ENCODE data around the gene TNK2. TPM values are rescaled to one million over a fixed set of nuclear protein-coding genes. Genes with fewer than 3 reads are reported as not detected.

The TNK2 gene
- total RNA-seq, 1 experiment from 2014 or later = 22.2 TPM

- Histone ChIP-seq H3K27me3 (no peaks in the 10 kb centered on the region), H3K36me3 (no peaks in the 10 kb centered on the region), H3K9me3 (no peaks in the 10 kb centered on the region), H3K4me3 (no peak overlapping the region)
- no peak for DNase-seq
These were observed 53.6 kb downstream of the TNK2 start for GRCh38 chr3:195854628-195855294.

GRCh38 chr3:195853996-195854395 lies 54.4 kb downstream of the TNK2 start:
- no peaks in the 10 kb centered on the region for H3K9me3 ChIP-seq
- no peaks in the 10 kb centered on the region for H3K36me3 ChIP-seq
- H3K27me3 ChIP-seq = no peaks in the 10 kb centered on the region
- no peak for DNase-seq
- no peak overlapping the region for H3K4me3 ChIP-seq

GRCh38 chr3:195853036-195853435 lies 55.3 kb downstream of the TNK2 start:
- H3K4me3 ChIP-seq = no peak overlapping the region
- no peaks in the 10 kb centered on the region for H3K9me3 ChIP-seq
- no peaks in the 10 kb centered on the region for H3K27me3 ChIP-seq
- no peak for DNase-seq
- no peaks in the 10 kb centered on the region for H3K36me3 ChIP-seq

- DNase-seq = peak; percentile 76
These were observed 57.4 kb downstream of the TNK2 start for GRCh38 chr3:195850857-195851543.

GRCh38 chr3:195849322-195850074 lies 58.9 kb downstream of the TNK2 start:
- no peak overlapping the region for H3K4me3 ChIP-seq
- no peak for DNase-seq
- H3K9me3 ChIP-seq = no peaks in the 10 kb centered on the region
- H3K36me3 ChIP-seq = no peaks in the 10 kb centered on the region
- H3K27me3 ChIP-seq = no peaks in the 10 kb centered on the region

More at GRCh38 chr3:195850857-195851543, 57.4 kb downstream of the TNK2 start:
- no peaks in the 10 kb centered on the region for H3K9me3 ChIP-seq
- H3K4me3 ChIP-seq = no peak overlapping the region
- no peaks in the 10 kb centered on the region for H3K36me3 ChIP-seq
- H3K27me3 ChIP-seq = no peaks in the 10 kb centered on the region

GRCh38 chr3:195847055-195847950 lies 61.0 kb downstream of the TNK2 start:
- no peak for DNase-seq
- no peaks in the 10 kb centered on the region for H3K9me3 ChIP-seq
- H3K27me3 ChIP-seq = no peaks in the 10 kb centered on the region
- no peaks in the 10 kb centered on the region for H3K36me3 ChIP-seq
- no peak overlapping the region for H3K4me3 ChIP-seq

- H3K9me3 ChIP-seq = no peaks in the 10 kb centered on the region
- DNase-seq = no peak
These were observed 62.9 kb downstream of the TNK2 start for GRCh38 chr3:195845483-195845882.

GRCh38 chr3:195844671-195845218 lies 63.6 kb downstream of the TNK2 start:
- no peaks in the 10 kb centered on the region for H3K27me3 ChIP-seq
- no peak for DNase-seq
- H3K4me3 ChIP-seq = no peak overlapping the region
- H3K36me3 ChIP-seq = no peaks in the 10 kb centered on the region
- no peaks in the 10 kb centered on the region for H3K9me3 ChIP-seq

More at GRCh38 chr3:195845483-195845882, 62.9 kb downstream of the TNK2 start:
- H3K27me3 ChIP-seq = no peaks in the 10 kb centered on the region
- no peaks in the 10 kb centered on the region for H3K36me3 ChIP-seq
- no peak overlapping the region for H3K4me3 ChIP-seq

GRCh38 chr3:195839260-195840010 lies 68.9 kb downstream of the TNK2 start:
- no peaks in the 10 kb centered on the region for H3K36me3 ChIP-seq
- H3K4me3 ChIP-seq = no peak overlapping the region
- DNase-seq = no peak
- H3K9me3 ChIP-seq = no peaks in the 10 kb centered on the region
- no peaks in the 10 kb centered on the region for H3K27me3 ChIP-seq

- no peaks in the 10 kb centered on the region for H3K9me3 ChIP-seq
- H3K36me3 ChIP-seq = no peaks in the 10 kb centered on the region
- no peak overlapping the region for H3K4me3 ChIP-seq
- no peak for DNase-seq
- H3K27me3 ChIP-seq = no peaks in the 10 kb centered on the region
These were observed 69.6 kb downstream of the TNK2 start for GRCh38 chr3:195838714-195839113.

GRCh38 chr3:195836476-195837135 lies 71.7 kb downstream of the TNK2 start:
- no peaks in the 10 kb centered on the region for H3K36me3 ChIP-seq
- H3K4me3 ChIP-seq = no peak overlapping the region
- no peaks in the 10 kb centered on the region for H3K27me3 ChIP-seq
- H3K9me3 ChIP-seq = no peaks in the 10 kb centered on the region
- DNase-seq = no peak

- no peak for DNase-seq
- H3K36me3 ChIP-seq = no peaks in the 10 kb centered on the region
- H3K4me3 ChIP-seq = no peak overlapping the region
- H3K9me3 ChIP-seq = no peaks in the 10 kb centered on the region
- H3K27me3 ChIP-seq = no peaks in the 10 kb centered on the region
These were observed 72.6 kb downstream of the TNK2 start for GRCh38 chr3:195835791-195836190.

- Histone ChIP-seq H3K36me3 (no peaks in the 10 kb centered on the region), H3K4me3 (no peak overlapping the region), H3K27me3 (no peaks in the 10 kb centered on the region), H3K9me3 (no peaks in the 10 kb centered on the region)
- no peak for DNase-seq
These were observed 73.4 kb downstream of the TNK2 start for GRCh38 chr3:195834675-195835583.

- no peaks in the 10 kb centered on the region for H3K36me3 ChIP-seq
These were observed 78.5 kb downstream of the TNK2 start for GRCh38 chr3:195829897-195830254.

More at GRCh38 chr3:195829897-195830254, 78.5 kb downstream of the TNK2 start:
- Histone ChIP-seq H3K4me3 (no peak overlapping the region), H3K27me3 (no peaks in the 10 kb centered on the region), H3K9me3 (no peaks in the 10 kb centered on the region)
- no peak for DNase-seq

All from MG63 (cell line).